ENCODE data around the gene TRDN. TPM values are rescaled to one million over a fixed set of nuclear protein-coding genes. Genes with fewer than 3 reads are reported as not detected.

The TRDN gene
- total RNA-seq, 2 donors from 2014 or later, result not detected

- TF ChIP-seq, protein P1, sequence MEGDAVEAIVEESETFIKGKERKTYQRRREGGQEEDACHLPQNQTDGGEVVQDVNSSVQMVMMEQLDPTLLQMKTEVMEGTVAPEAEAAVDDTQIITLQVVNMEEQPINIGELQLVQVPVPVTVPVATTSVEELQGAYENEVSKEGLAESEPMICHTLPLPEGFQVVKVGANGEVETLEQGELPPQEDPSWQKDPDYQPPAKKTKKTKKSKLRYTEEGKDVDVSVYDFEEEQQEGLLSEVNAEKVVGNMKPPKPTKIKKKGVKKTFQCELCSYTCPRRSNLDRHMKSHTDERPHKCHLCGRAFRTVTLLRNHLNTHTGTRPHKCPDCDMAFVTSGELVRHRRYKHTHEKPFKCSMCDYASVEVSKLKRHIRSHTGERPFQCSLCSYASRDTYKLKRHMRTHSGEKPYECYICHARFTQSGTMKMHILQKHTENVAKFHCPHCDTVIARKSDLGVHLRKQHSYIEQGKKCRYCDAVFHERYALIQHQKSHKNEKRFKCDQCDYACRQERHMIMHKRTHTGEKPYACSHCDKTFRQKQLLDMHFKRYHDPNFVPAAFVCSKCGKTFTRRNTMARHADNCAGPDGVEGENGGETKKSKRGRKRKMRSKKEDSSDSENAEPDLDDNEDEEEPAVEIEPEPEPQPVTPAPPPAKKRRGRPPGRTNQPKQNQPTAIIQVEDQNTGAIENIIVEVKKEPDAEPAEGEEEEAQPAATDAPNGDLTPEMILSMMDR (IDR thresholded peaks at IDR 0.05), result no peak
- no peak for TF ChIP-seq POLR2A (IDR thresholded peaks at IDR 0.05)
Measured at GRCh38 chr6:123648020-123648580, 11.3 kb upstream of the TRDN start.

DNA sequence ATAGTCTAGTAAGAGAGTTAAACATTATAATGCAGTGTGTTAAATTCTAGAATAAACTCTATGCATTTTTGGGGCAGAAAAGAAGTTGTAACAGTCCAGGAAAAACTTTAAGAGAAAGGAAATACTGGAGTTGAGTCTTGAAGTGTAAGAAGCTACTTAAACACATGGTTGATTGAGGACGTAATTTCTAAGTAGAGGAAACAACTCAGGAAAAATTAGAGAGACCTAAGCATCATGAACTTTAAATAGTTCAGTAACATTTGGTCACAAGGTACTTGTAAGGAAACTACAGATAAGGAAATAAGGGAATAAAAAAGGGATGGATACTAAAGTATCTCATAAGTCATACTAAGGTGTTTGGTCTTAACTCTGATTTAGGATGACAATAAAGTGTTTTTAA is 4.7 kb upstream of the TRDN start:
- Histone ChIP-seq H3K4me1 (no peaks in the 10 kb centered on the region), H3K27ac (no peak overlapping the region), H3K36me3 (replicated peaks in 1 of 2; ENCODE audit: insufficient read depth in 1 of 2, low read depth in 2 of 2) (no peaks in the 10 kb centered on the region), H3K9me3 (no peaks in the 10 kb centered on the region), H3K27me3 (no peaks in the 10 kb centered on the region), H3K4me3 (no peak overlapping the region)
- intact Hi-C loops (cut with DNase I), result no loop called here
- no peak for ATAC-seq
- TF ChIP-seq, protein P1 (IDR thresholded peaks at IDR 0.05), result no peak
- no peak for TF ChIP-seq POLR2A (IDR thresholded peaks at IDR 0.05)
- 52 to 54% methylated on average over 1 of the region's 1 CpG for WGBS, 2 donors
- DNase-seq, result no peak

More at GRCh38 chr6:123648020-123648580, 11.3 kb upstream of the TRDN start:
- WGBS, 2 donors, result 21 to 50% methylated on average over 1 of the region's 1 CpG
- Histone ChIP-seq H3K27ac (no peak overlapping the region), H3K9me3 (no peaks in the 10 kb centered on the region), H3K27me3 (no peaks in the 10 kb centered on the region), H3K4me3 (no peak overlapping the region), H3K4me1 (no peaks in the 10 kb centered on the region), H3K36me3 (replicated peaks in 1 of 2; ENCODE audit: insufficient read depth in 1 of 2, low read depth in 2 of 2) (no peaks in the 10 kb centered on the region)
- intact Hi-C loops (cut with DNase I), result no loop called here
- ATAC-seq (no peak), DNase-seq (no peak)

DNA sequence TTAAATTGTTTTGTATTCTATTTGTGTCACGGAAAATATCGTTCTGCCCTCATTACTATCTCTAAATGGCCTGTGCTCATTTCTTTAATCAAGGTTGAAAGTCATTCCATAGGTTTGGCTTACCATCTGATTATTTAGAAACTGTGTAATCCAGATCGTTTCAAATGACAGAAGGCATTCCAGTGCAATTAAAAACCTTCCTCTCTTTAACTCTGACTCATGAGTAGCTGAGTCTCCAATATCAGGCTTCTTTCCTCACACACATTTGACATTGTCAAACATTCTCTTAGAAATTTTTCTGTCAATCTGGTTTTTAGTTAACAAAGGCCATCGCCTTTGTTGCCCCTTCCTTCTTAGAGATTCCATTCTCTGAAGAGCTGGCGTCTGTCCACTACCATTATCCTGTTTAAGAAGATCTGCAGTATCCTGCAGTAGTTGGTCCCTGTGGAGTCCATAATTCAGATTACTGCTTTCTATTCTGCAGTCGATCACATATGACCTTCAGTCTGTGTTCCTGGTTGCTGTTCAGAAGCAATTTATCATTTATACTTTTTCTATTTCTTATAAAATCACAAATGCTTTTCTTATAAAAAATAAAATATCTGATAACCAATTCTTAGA is 3.9 kb upstream of the TRDN start:
- Histone ChIP-seq H3K27me3 (no peaks in the 10 kb centered on the region), H3K9me3 (no peaks in the 10 kb centered on the region), H3K27ac (no peak overlapping the region), H3K36me3 (replicated peaks in 1 of 2; ENCODE audit: insufficient read depth in 1 of 2, low read depth in 2 of 2) (no peaks in the 10 kb centered on the region), H3K4me1 (no peaks in the 10 kb centered on the region), H3K4me3 (no peak overlapping the region)
- no peak for ATAC-seq
- intact Hi-C loops (cut with DNase I), result no loop called here
- TF ChIP-seq POLR2A (IDR thresholded peaks at IDR 0.05), result no peak
- TF ChIP-seq, protein P1 (IDR thresholded peaks at IDR 0.05), result no peak
- WGBS, 2 donors, result 45 to 46% methylated on average over 6 of the region's 6 CpGs
- no peak for DNase-seq

- H3K27me3 ChIP-seq, result no peaks in the 10 kb centered on the region
Measured at GRCh38 chr6:123638865-123639264, 2.1 kb upstream of the TRDN start.

More at GRCh38 chr6:123638865-123639264, 2.1 kb upstream of the TRDN start:
- H3K9me3 ChIP-seq, result no peaks in the 10 kb centered on the region
- H3K4me3 ChIP-seq, result no peak overlapping the region
- DNase-seq, result no peak
- H3K36me3 ChIP-seq (replicated peaks in 1 of 2; ENCODE audit: insufficient read depth in 1 of 2, low read depth in 2 of 2), result no peaks in the 10 kb centered on the region
- WGBS, 2 donors, result 16 to 17% methylated on average over 1 of the region's 1 CpG
- H3K27ac ChIP-seq, result no peak overlapping the region
- H3K4me1 ChIP-seq, result no peaks in the 10 kb centered on the region
- intact Hi-C loops (cut with DNase I), result no loop called here
- ATAC-seq, result no peak
- TF ChIP-seq POLR2A (IDR thresholded peaks at IDR 0.05), result no peak
- TF ChIP-seq, protein P1 (IDR thresholded peaks at IDR 0.05), result no peak

Data from body of pancreas (tissue), 4 donors.